Keratinocyte (primary cell): ENCODE results near the gene IL17RD. TPM values are rescaled to one million over a fixed set of nuclear protein-coding genes. Genes with fewer than 3 reads are reported as not detected.

Experiments used
- DNase-seq: peaks from one replicate; pipeline ENCODE4 v3.0.0-alpha.2; 2011; ENCODE audit warnings: low read depth, missing footprints, low spot score
- FAIRE-seq: peaks from 2 replicates; lab custom pipeline; 2011; peaks lifted over from hg19 to GRCh38; lab: Jason Lieb, UNC
- H2AFZ ChIP-seq: 2 replicates; pipeline ENCODE4 v1.6.0; 2012; ENCODE audit warnings: low read length, control low read depth, inconsistent platforms; ENCODE audit not compliant: control insufficient read depth
- H3K27ac ChIP-seq: 2 replicates; pipeline ENCODE4 v1.5.1; 2011; ENCODE audit warnings: low read length; ENCODE audit not compliant: control insufficient read depth, insufficient read depth
- H3K27me3 ChIP-seq: 3 replicates; pipeline ENCODE4 v1.6.0; 2011; ENCODE audit warnings: low read length; ENCODE audit not compliant: control insufficient read depth, insufficient read depth; ENCODE audit errors: extremely low read depth
- H3K36me3 ChIP-seq, 2 experiments: 2 replicates in 1 of 2; 3 replicates in 1 of 2; pipeline ENCODE4 v1.5.1; 2011; ENCODE audit warnings: low read length in 2 of 2, mild to moderate bottlenecking in 1 of 2; ENCODE audit not compliant: control insufficient read depth in 2 of 2, insufficient read depth in 2 of 2; ENCODE audit errors: extremely low read depth in 1 of 2
- H3K4me1 ChIP-seq: 3 replicates; pipeline ENCODE4 v1.5.1; 2011; ENCODE audit warnings: low read length; ENCODE audit not compliant: control insufficient read depth, insufficient read depth; ENCODE audit errors: extremely low read depth
- H3K4me2 ChIP-seq: 3 replicates; pipeline ENCODE4 v1.6.0; 2011; ENCODE audit warnings: low read depth, low read length; ENCODE audit not compliant: control insufficient read depth, insufficient read depth; ENCODE audit errors: extremely low read depth
- H3K4me3 ChIP-seq, 3 experiments: fragments of 200-600 bp in 1 of 3; sonication (generic) in 1 of 3; 2 replicates in 2 of 3; 3 replicates in 1 of 3; pipeline ENCODE4 v1.5.1; 2011 to 2016; ENCODE audit warnings: low read length in 3 of 3, mild to moderate bottlenecking in 3 of 3, control low read depth in 2 of 3, inconsistent platforms in 1 of 3, low read depth in 1 of 3, mixed read lengths in 1 of 3, mixed run types in 1 of 3, moderate library complexity in 1 of 3; ENCODE audit not compliant: control insufficient read depth in 2 of 3, insufficient read depth in 2 of 3; ENCODE audit errors: extremely low read depth in 1 of 3
- H3K79me2 ChIP-seq: 2 replicates; pipeline ENCODE4 v1.6.0; 2012; ENCODE audit warnings: low read length; ENCODE audit not compliant: control insufficient read depth, insufficient read depth
- H3K9ac ChIP-seq: 3 replicates; pipeline ENCODE4 v1.6.0; 2011; ENCODE audit warnings: low read length; ENCODE audit not compliant: control insufficient read depth, insufficient read depth; ENCODE audit errors: extremely low read depth
- H3K9me1 ChIP-seq: 3 replicates; pipeline ENCODE4 v1.6.0; 2011; ENCODE audit warnings: low read length; ENCODE audit not compliant: control insufficient read depth, insufficient read depth; ENCODE audit errors: extremely low read depth
- H3K9me3 ChIP-seq: 2 replicates; pipeline ENCODE4 v1.5.1; 2012; ENCODE audit warnings: low read depth, low read length; ENCODE audit not compliant: control insufficient read depth
- H4K20me1 ChIP-seq: 3 replicates; pipeline ENCODE4 v1.6.0; 2011; ENCODE audit warnings: low read length; ENCODE audit not compliant: control insufficient read depth, insufficient read depth; ENCODE audit errors: extremely low read depth
- CTCF ChIP-seq, 3 experiments: IDR thresholded peaks in 1 of 3; conservative IDR thresholded peaks in 1 of 3; optimal IDR thresholded peaks in 1 of 3; 2 replicates in 2 of 3; 3 replicates in 1 of 3; pipeline versions ENCODE3 to v1.5.1; 2011; ENCODE audit warnings: low read length in 3 of 3, mild to moderate bottlenecking in 3 of 3, moderate library complexity in 2 of 3, control low read depth in 1 of 3, inconsistent platforms in 1 of 3; ENCODE audit not compliant: insufficient read depth in 2 of 3; ENCODE audit errors: extremely low read depth in 1 of 3
- EZH2 ChIP-seq: IDR thresholded peaks from one replicate; pipeline ENCODE4 v1.6.1; 2012; ENCODE audit warnings: inconsistent platforms, mild to moderate bottlenecking, low read length, moderate library complexity
- dilution Hi-C: fragments of 300-500 bp; cut with MboI; formaldehyde crosslinking; loops from one replicate; pipeline ENCODE4 v1.7.0; 2020; ENCODE audit warnings: low sequenced_read_pairs; ENCODE audit not compliant: extremely low pct_ligation_motif_present
- polyA plus RNA-seq, 5 experiments: library from polyadenylated mRNA; depleted of rRNA in 3 of 5; stranded (reverse) in 3 of 5; stranded (forward) in 1 of 5; unstranded in 1 of 5; fragments of >200 nt; gene quantifications; 1 replicate in 1 of 5; 2 replicates in 3 of 5; 3 replicates in 1 of 5; pipeline versions ENCODE4 v1.2.1 to v1.2.3, GENCODE V29; 2011 to 2012; ENCODE audit warnings: missing spikeins in 2 of 5, low read depth in 1 of 5, low replicate concordance in 1 of 5

Gene IL17RD
- polyA plus RNA-seq, 1 donor (not counting 4 experiments of a cell fraction or from before 2014, with no cell fraction given), result 1.4 TPM

DNA sequence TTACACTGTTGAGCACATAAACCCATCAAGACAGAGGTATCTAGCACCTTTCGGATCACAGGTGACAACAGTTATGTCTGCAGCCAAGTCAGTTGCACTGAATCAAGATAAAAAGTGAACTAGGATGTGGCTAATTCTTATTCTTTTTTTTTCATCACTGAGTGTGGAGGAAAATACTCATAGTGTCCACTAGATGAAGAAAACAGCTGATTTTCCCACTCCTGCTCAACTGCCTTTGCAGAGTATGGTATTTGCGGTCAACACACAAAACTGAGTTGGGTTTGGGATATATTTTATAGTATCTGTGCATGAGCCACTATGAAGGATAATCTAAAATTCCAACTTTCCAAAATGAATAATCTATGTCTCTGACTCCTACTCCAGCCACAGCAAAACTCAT is 32.5 kb downstream of the IL17RD start:
- Histone ChIP-seq H3K4me3 (no peak overlapping the region), H3K9ac (no peak overlapping the region), H2AFZ (no peak overlapping the region), H3K9me3 (no peaks in the 10 kb centered on the region), H3K4me2 (no peak overlapping the region), H3K9me1 (no peaks in the 10 kb centered on the region), H3K27me3 (peaks cover 4% of the 10 kb centered on the region), H4K20me1 (no peaks in the 10 kb centered on the region), H3K79me2 (no peaks in the 10 kb centered on the region), H3K4me1 (no peaks in the 10 kb centered on the region), H3K27ac (no peak overlapping the region), H3K36me3 (no peaks in the 10 kb centered on the region)
- dilution Hi-C loops, result no loop called here
- FAIRE-seq (no peak), DNase-seq (no peak)
- no peak for TF ChIP-seq EZH2
- TF ChIP-seq CTCF (optimal IDR thresholded peaks at IDR 0.05 in 1 of 3, IDR thresholded peaks at IDR 0.05 in 1 of 3, conservative IDR thresholded peaks at IDR 0.05 in 1 of 3; ENCODE audit: extremely low read depth in 1 of 3, insufficient read depth in 2 of 3, low read length in 3 of 3), result no peak

DNA sequence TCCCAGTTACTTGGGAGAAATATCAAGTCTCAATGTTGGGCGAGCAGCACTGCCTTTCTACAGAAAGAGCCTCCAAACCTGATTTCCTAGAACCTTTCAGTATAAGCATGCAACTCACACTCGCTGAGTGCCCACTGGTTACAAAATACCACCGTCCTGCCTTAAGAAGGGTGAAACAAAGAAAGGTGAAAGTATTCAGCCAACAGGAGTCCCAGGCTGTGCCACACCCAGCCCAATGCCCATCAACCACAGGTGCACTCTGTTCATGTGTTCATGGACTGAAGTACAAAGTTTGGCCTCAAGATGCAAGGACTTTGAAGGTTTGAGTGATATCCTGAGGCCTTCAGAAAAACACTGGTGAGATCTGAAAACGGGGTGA is 34.0 kb downstream of the IL17RD start:
- no peaks in the 10 kb centered on the region for H4K20me1 ChIP-seq
- no peaks in the 10 kb centered on the region for H3K9me3 ChIP-seq
- no peaks in the 10 kb centered on the region for H3K4me1 ChIP-seq
- no peak for DNase-seq
- H3K27ac ChIP-seq, result no peak overlapping the region
- TF ChIP-seq EZH2 (no peak), CTCF (optimal IDR thresholded peaks at IDR 0.05 in 1 of 3, IDR thresholded peaks at IDR 0.05 in 1 of 3, conservative IDR thresholded peaks at IDR 0.05 in 1 of 3; ENCODE audit: extremely low read depth in 1 of 3, insufficient read depth in 2 of 3, low read length in 3 of 3) (no peak)
- no peak overlapping the region for H3K9ac ChIP-seq
- dilution Hi-C loops, result no loop called here
- H3K27me3 ChIP-seq, result no peaks in the 10 kb centered on the region
- no peaks in the 10 kb centered on the region for H3K36me3 ChIP-seq
- no peak overlapping the region for H3K4me2 ChIP-seq
- no peak overlapping the region for H2AFZ ChIP-seq
- no peaks in the 10 kb centered on the region for H3K79me2 ChIP-seq
- no peak for FAIRE-seq
- no peaks in the 10 kb centered on the region for H3K9me1 ChIP-seq
- H3K4me3 ChIP-seq, result no peak overlapping the region
